GM18870 (cell line): ENCODE results near the gene ACTG1.
"Not testable (repeated sequence)": the region's sequence is repeated elsewhere in the genome, so short reads cannot be mapped to it uniquely, and the experiment has no call there.

Experiments used
- ATAC-seq: cut with Tn5 transposase; IDR thresholded peaks from one replicate; pipeline ENCODE4 v1.9.1; 2021; ENCODE audit warnings: moderate library complexity; ENCODE audit not compliant: unreplicated experiment

Gene ACTG1

DNA sequence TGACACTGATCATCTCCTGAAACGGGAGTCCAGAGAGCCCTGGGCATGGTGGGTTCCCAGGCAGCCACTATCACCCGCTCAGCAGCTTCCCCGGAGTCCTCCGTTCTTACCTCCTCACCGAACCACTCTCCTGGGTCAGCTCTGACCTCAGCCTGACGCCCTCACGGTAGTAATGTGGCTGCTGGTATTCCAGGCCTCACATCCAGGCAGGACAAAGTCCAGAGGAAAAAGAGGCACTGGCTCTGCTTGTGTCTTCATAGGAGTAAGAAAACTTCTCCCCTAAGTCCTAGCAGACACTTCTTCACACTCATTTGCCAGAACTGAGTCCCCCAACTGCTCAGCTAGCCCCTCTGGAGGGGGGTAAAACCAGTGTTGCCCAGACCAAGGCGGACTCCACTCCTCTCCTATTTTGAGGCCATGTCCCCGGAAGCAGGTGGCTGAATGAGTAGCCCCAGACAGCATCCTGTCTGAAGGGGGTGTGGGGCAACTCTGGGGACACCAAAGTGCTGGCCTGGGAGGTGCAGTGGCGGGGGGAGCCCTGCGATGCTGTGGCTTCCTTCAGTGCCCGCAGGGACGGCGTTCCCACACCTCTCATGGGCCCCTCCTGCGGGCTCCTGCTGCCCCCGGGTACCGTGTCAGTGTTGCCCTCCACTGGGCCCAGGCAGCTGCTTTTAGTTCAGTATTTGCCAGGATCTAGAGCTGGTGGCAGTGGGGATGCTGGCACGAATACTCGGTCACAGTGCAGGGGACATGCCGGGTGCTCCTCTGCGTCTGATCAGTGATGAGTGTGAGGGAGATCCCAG lies 20.9 kb upstream of the ACTG1 start:
- ATAC-seq = no peak

DNA sequence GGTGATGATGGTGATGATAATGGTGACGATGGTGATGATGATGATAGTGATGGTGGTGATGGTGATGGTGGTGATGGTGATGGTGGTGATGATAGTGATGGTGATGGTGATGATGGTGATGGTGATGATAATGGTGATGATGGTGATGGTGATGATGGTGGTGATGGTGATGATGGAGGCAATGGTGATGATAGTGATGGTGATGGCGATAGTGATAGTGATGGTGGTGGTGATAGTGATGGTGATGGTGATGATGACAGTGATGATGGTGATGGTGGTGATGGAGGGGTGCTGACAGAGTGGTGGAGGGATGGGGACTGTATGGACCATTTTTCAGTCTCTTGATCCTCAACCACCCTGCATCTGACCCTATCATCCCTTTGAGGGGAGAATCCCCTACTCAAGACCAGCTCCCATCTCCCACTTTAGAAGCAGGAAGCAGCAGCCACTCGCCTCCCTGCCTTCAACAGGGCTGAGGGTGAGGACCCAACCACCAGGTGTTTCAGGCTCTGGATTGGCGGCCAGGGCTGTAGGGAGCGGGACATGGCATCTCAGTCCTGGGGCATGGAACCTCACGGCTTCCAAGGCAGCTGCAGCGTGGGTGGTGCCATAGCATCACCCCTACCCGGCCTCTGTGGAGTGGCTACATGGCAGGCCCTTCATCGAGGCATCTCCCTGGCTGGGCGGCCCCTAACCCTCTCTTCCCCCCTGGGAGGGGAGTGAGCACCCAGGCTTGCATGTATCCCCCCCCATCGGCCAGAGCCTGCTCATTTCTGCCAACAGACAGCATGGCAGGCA lies 20.1 kb upstream of the ACTG1 start:
- no peak for ATAC-seq

DNA sequence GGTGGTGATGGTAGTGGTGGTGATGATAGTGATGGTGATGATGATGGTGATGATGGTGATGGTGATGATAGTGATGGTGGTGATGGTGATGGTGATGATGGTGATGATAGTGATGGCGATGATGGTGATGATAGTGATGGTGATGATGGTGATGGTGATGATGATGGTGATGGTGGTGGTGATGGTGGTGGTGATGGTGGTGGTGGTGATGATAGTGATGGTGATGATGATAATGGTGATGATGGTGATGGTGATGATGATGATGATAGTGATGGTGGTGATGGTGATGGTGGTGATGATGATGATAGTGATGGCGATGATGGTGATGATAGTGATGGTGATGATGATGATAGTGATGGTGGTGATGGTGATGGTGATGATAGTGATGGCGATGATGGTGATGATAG lies 19.4 kb upstream of the ACTG1 start:
- not testable (repeated sequence) for ATAC-seq

DNA sequence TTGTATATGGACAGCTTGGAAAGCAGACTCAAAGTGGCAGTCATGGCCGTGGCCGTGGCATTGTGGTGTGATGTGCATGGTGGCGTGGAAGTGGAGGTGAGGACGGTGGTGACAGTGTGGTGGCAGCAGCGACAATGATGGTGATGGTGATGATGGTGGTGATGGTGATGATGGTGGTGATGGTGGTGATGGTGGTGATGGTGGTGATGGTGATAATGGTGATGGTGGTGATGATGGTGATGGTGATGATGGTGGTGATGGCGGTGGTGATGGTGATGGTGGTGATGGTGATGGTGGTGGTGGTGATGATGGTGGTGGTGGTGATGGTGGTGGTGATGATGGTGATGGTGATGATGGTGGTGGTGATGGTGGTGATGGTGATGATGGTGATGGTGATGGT lies 18.4 kb upstream of the ACTG1 start:
- ATAC-seq = not testable (repeated sequence)

DNA sequence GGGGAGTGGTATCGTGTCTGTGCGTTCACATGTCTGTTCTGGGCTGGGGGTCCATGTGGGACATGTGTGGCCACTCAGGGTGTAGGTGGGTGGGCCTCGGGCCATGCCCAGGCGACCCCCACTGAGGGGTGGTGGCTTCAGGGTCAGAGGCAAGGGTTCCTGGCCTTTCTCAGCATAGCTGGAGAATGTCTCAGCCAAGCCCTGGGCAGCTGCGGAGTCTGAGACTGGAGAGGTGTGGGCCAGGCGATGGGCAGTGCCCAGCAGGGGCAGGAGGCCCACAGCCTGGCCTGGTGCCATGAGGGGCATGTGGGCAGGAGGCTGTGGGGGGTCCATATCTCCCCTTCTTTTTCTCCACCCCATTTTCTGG lies 16.8 kb upstream of the ACTG1 start:
- no peak for ATAC-seq

DNA sequence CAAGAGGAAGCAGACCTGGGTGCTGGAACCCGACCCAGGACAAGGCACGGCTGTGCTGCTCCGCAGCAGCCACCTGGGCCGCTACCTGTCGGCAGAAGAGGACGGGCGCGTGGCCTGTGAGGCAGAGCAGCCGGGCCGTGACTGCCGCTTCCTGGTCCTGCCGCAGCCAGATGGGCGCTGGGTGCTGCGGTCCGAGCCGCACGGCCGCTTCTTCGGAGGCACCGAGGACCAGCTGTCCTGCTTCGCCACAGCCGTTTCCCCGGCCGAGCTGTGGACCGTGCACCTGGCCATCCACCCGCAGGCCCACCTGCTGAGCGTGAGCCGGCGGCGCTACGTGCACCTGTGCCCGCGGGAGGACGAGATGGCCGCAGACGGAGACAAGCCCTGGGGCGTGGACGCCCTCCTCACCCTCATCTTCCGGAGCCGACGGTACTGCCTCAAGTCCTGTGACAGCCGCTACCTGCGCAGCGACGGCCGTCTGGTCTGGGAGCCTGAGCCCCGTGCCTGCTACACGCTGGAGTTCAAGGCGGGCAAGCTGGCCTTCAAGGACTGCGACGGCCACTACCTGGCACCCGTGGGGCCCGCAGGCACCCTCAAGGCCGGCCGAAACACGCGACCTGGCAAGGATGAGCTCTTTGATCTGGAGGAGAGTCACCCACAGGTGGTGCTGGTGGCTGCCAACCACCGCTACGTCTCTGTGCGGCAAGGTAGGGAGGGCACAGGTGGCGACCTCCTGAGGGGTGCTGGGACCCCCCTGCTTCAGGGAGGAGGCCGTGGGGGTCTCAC lies 16.2 kb upstream of the ACTG1 start:
- no peak for ATAC-seq

DNA sequence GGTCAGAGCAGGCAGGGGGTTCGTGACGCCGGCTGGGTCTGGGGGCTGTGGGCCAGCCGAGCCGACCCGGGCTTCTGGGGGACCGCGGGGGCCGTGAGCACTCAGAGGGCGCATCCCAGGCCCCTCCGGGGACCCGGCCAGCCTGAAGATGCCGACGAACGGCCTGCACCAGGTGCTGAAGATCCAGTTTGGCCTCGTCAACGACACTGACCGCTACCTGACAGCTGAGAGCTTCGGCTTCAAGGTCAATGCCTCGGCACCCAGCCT lies 15.7 kb upstream of the ACTG1 start:
- no peak for ATAC-seq

DNA sequence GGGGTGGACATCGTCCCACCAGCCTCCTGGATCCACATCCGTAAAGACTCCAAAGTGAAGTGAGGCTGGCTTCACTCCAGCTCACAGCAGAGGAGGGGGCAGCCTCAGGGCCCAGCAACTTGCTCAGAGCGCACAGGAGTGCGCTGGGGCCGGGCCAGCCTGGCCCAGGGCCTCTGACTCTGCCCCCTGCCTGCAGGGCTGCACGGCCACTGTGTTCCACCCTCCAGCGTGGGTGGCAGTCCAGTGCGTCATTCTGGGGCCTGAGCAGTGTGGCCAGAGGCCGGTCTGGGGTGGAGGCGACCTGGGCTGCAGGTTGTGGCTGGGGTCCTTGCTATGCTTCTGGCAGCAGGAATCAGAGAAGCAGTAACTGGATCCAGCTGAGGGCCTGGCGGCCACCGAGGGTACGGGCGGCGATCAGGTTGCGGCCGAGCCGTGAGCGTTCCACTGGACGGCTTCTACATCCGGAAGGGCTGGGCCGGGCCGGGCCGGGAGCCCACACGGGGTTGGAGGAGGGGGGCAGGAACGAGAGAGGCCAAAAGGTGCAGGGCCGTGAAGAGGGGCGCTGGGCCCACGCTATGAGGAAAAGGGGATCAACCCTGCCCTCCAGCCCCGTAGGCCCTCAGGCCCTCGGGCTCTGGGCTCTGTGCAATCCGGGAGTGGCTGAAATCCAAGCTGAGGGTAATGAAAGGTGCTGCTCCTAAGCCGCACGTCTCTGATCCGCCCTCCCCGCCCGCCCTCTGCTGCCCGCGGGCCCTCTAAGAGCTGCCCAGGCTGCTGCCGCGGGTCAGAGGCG lies 15.2 kb upstream of the ACTG1 start, which contains the start of gene FSCN2:
TSS of gene FSCN2 (plus strand) at position 787 of the 793 bp plus-strand sequence. CDS start 155 bp downstream, outside the sequence.
- ATAC-seq = no peak

GRCh38 chr17:81526662-81527571 lies 14.3 kb upstream of the ACTG1 start:
- no peak for ATAC-seq

- ATAC-seq = no peak
Observed at GRCh38 chr17:81524865-81525159, 12.2 kb upstream of the ACTG1 start.

GRCh38 chr17:81524039-81524864 lies 11.7 kb upstream of the ACTG1 start:
- no peak for ATAC-seq

- ATAC-seq = no peak
Observed at GRCh38 chr17:81523402-81524038, 10.9 kb upstream of the ACTG1 start.

DNA sequence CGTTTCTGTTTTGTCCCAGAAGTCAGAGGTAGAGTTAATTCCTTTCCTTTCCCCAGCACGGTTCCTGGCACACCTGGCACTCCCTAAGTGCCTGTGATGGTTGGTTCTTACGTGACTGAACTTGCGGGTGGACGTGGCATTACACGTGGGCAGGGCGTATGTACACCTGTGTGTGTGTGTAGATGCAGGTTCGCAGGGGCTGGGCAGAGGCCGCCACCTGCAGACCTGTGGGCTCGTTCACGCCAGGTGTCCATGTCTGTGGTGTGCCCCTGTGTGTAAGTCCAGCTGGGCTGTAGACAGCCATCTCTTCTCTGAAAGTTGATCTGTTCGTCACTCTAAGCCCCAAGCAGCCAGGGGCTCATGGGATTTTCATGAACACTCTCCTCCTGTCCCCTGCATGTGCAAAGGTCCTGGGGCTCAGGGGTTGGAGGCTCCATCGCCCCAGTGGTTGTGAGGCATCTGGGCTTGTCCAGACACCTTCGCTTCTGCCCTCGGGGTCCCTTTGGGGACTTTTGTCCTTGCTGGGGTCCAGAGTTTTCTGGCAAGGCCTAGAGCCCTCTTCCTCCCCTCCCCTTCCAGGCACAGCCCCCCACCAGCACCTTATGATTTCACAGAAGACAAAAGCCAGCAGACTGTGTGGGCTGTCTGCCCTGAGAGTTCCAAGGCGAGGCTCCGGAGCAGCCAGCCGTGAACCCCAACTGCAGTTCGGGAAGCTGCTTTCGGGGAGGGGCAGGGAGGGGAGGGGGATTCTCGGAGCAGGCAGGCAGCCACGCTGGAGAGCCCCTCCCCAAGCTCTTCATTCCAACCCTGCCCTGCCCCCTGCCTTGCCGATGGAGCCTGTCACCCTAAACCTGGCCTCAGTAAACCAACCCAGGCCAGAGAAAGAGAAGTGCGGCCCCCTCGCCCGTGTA lies 10.1 kb upstream of the ACTG1 start:
- ATAC-seq = no peak

DNA sequence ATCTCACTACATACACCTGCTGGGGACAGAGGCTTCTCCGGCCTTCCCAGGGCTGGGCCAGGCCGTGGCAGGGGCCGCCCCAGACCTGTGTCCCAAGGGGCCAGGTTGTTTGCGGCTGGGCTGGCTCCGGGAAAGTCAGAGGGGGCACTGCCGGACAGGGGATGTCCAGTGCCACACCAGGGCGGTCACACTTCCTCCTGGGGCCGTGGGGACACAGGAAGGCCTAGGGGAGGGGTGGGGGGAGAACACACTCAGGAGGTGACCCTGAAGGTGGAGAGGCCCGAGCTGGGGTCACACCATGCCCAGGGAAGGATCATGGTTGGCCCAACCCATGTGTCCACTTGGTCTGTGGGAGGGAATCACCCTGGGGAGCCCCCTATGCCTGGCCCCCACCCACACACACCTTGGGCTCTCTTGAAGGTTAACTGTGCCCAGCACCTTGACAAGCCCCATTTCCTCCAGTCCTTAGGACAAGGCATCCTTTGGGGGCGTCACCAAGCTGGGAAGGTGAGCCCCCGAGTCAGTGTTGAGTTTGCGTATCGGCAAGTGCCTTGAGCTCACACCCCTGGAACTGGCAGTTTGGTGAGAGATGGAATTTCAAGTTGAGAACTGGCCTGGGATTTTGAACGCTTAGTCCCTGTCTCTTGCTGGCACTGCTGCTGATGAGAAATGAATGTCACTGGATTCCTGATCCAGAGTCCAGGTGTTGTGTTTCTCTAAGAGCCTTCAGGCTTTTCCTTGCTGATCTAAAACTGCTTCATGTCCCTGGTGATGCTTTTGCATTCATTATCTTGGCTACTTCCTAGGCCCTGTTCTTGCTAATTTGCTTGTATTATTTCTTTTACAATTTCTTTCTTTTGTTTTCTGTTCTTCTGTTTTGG lies 7.7 kb upstream of the ACTG1 start:
- ATAC-seq = no peak

DNA sequence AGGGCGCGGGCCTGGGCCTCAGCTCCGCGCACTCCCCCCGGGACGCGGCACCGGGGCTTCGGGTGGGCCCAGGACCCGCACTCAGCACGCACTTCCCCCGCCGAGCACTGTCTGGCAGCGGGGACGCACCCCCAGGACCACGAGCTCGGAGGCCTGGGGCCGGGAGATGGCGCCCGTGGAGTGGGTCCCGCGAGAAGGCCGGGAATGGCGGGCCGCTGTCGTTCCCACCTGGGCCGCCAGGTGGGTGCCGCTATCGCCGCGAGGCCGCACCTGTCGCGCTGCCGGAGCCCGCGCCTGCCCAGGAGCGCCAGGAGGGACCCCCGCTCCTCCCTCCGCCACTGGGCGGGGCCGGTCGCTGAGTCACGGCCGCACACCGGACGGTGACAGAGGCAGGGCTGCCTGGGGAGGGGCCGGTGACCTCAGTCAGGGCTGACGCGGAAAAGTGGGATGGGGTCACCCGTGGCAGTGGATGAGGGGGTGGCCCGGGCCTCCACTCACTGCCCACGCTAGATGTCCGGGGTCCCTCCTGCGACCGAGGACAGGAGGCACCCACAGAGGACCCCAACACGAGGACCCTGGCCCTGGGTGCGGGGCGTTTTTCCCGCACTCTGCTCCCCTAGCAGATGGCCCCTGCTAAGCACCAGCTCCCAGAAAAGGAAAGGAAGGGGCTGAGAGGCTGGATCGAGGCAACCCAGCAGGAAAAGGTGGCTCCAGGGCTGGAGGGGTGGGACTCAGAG lies 6.9 kb upstream of the ACTG1 start:
- ATAC-seq = no peak

GRCh38 chr17:81518785-81519283 lies 6.2 kb upstream of the ACTG1 start:
- no peak for ATAC-seq
